Measurements from ENCODE around the gene B3GALNT1.
"Not testable (repeated sequence)": the region's sequence is repeated elsewhere in the genome, so short reads cannot be mapped to it uniquely, and the experiment has no call there.

Gene B3GALNT1

DNA sequence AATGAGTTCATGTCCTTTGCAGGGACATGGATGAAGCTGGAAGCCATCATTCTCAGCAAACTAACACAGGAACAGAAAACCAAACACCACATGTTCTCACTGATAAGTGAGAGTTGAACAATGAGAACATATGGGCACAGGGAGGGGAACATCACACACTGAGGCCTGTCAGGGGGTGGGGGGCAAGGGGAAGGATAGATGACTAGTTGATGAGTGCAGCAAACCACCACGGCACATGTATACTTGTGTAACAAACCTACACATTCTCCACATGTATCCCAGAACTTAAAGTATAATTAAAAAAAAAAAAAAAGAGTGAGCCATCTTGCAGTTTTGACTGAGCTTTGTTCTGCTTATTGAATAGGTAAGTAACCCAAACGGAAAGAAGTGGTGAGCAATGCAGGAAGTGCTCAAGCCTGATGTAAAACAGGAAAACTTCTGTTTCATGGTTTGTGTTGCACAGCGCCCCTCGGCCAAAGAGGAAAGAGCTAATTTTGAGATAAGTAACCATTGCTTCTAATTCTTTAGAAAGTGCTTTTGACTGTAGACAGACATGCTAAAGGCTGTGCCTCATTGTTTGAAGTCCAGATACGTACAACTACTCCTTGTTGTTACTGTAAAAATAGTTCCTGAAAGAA lies 70.1 kb downstream of the B3GALNT1 start:
- not testable (repeated sequence) for DNase-seq (ENCODE audit: low spot score); H2BK120ac ChIP-seq (ENCODE audit: low read depth, low read length); H2AFZ ChIP-seq (ENCODE audit: low read length); H3K27me3 ChIP-seq (ENCODE audit: control insufficient read depth in 3 of 3, insufficient read depth in 3 of 3, low read depth in 1 of 3, low read length in 3 of 3); H3K27ac ChIP-seq (replicated peaks; ENCODE audit: low read length); H2BK15ac ChIP-seq (ENCODE audit: low read length); H2BK5ac ChIP-seq (ENCODE audit: low read length); H3K9ac ChIP-seq (ENCODE audit: low read depth, low read length, poor library complexity); H3K4me2 ChIP-seq (ENCODE audit: insufficient read depth, low read length, poor library complexity, severe bottlenecking); H3K4me1 ChIP-seq (ENCODE audit: control insufficient read depth in 2 of 2, insufficient read depth in 1 of 2, low read depth in 1 of 2, low read length in 2 of 2); H3K23ac ChIP-seq (ENCODE audit: low read depth, low read length, poor library complexity); H4K91ac ChIP-seq (ENCODE audit: low read depth, low read length, poor library complexity); H3K14ac ChIP-seq (ENCODE audit: low read length); H2BK12ac ChIP-seq (ENCODE audit: low read length); H3K4me3 ChIP-seq (ENCODE audit: low read length in 2 of 2); H3K9me3 ChIP-seq (replicated peaks in 1 of 2; ENCODE audit: control insufficient read depth in 2 of 2, insufficient read depth in 1 of 2, low read depth in 1 of 2, low read length in 2 of 2); H3K36me3 ChIP-seq (replicated peaks in 1 of 2; ENCODE audit: control insufficient read depth in 2 of 2, insufficient read depth in 2 of 2, low read length in 2 of 2); H4K8ac ChIP-seq (ENCODE audit: low read depth, low read length); H3K18ac ChIP-seq (ENCODE audit: low read length); H3K4ac ChIP-seq (ENCODE audit: low read length); H2AK5ac ChIP-seq (ENCODE audit: low read depth, low read length); H3K79me1 ChIP-seq (ENCODE audit: low read depth, low read length)
- WGBS, 2 donors (ENCODE audit: extremely low coverage in 2 of 2, insufficient read length in 2 of 2, insufficient replicate concordance in 1 of 2): no CpG with 5 or more reads among the region's 5 CpGs

Data from neuronal stem cell (in vitro differentiated cells).